Activated CD4-positive, CD25-positive, alpha-beta regulatory T cell treated with anti-CD3 and anti-CD28 coated beads, Interleukin-2, amount 50 U/mL, for 72 hours (primary cell): ENCODE data around the gene DBX2.
"Not testable (repeated sequence)": the region's sequence is repeated elsewhere in the genome, so short reads cannot be mapped to it uniquely, and the experiment has no call there.

ENCODE experiments used
- DNase-seq: peaks from one replicate; pipeline ENCODE4 v3.0.0; 2021

DBX2 gene

GRCh38 chr12:45050751-45051571 lies at the start of gene DBX2:
Gene DBX2 (minus strand): TSS chr12:45051099. CDS start chr12:45050927, 172 bp downstream.
- no peak for DNase-seq

GRCh38 chr12:45098766-45099165 lies 47.9 kb upstream of the DBX2 start:
- no peak for DNase-seq

- DNase-seq: not testable (repeated sequence)
These were observed 44.5 kb upstream of the DBX2 start for GRCh38 chr12:45095417-45095816.

- no peak for DNase-seq
These were observed 42.2 kb upstream of the DBX2 start for GRCh38 chr12:45093051-45093450.

- DNase-seq: no peak
These were observed 38.6 kb upstream of the DBX2 start for GRCh38 chr12:45089411-45090075.

GRCh38 chr12:45088608-45089007 lies 37.7 kb upstream of the DBX2 start:
- no peak for DNase-seq

- DNase-seq: not testable (repeated sequence)
These were observed 33.3 kb upstream of the DBX2 start for GRCh38 chr12:45084248-45084647.

GRCh38 chr12:45077251-45077650 lies 26.4 kb upstream of the DBX2 start:
- DNase-seq: no peak

- DNase-seq: no peak
These were observed 25.6 kb upstream of the DBX2 start for GRCh38 chr12:45076417-45077026.

GRCh38 chr12:45075587-45076282 lies 24.8 kb upstream of the DBX2 start:
- DNase-seq: no peak

- no peak for DNase-seq
These were observed 14.3 kb upstream of the DBX2 start for GRCh38 chr12:45065125-45065626.

- DNase-seq: no peak
These were observed 10.1 kb upstream of the DBX2 start for GRCh38 chr12:45060976-45061375.

- no peak for DNase-seq
These were observed 750 bp upstream of the DBX2 start for GRCh38 chr12:45051572-45052125.

- no peak for DNase-seq
These were observed 768 bp downstream of the DBX2 start for GRCh38 chr12:45049912-45050750.

- DNase-seq: no peak
These were observed 8.3 kb downstream of the DBX2 start for GRCh38 chr12:45042599-45042998.

- DNase-seq: no peak
These were observed 9.9 kb downstream of the DBX2 start for GRCh38 chr12:45040977-45041376.

- no peak for DNase-seq
These were observed 11.1 kb downstream of the DBX2 start for GRCh38 chr12:45039757-45040156.

- DNase-seq: no peak
These were observed 16.0 kb downstream of the DBX2 start for GRCh38 chr12:45034861-45035265.

- no peak for DNase-seq
These were observed 33.0 kb downstream of the DBX2 start for GRCh38 chr12:45017916-45018315.

GRCh38 chr12:45014396-45014795 lies 36.5 kb downstream of the DBX2 start:
- no peak for DNase-seq

- no peak for DNase-seq
These were observed 38.1 kb downstream of the DBX2 start for GRCh38 chr12:45012749-45013148.

- no peak for DNase-seq
These were observed 40.8 kb downstream of the DBX2 start for GRCh38 chr12:45010059-45010458.
